Stimulated activated CD8-positive, alpha-beta memory T cell treated with anti-CD3 and anti-CD28 coated beads, Interleukin-7, amount 100 ng/mL, for 24 hours (primary cell): ENCODE measurements around the gene CAP1.
"Not testable (repeated sequence)": the region's sequence is repeated elsewhere in the genome, so short reads cannot be mapped to it uniquely, and the experiment has no call there.

Experiments used
- DNase-seq: peaks from one replicate; pipeline ENCODE4 v3.0.0-alpha.2; 2020; ENCODE audit warnings: low read depth

CAP1 gene, protein sequence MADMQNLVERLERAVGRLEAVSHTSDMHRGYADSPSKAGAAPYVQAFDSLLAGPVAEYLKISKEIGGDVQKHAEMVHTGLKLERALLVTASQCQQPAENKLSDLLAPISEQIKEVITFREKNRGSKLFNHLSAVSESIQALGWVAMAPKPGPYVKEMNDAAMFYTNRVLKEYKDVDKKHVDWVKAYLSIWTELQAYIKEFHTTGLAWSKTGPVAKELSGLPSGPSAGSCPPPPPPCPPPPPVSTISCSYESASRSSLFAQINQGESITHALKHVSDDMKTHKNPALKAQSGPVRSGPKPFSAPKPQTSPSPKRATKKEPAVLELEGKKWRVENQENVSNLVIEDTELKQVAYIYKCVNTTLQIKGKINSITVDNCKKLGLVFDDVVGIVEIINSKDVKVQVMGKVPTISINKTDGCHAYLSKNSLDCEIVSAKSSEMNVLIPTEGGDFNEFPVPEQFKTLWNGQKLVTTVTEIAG

DNA sequence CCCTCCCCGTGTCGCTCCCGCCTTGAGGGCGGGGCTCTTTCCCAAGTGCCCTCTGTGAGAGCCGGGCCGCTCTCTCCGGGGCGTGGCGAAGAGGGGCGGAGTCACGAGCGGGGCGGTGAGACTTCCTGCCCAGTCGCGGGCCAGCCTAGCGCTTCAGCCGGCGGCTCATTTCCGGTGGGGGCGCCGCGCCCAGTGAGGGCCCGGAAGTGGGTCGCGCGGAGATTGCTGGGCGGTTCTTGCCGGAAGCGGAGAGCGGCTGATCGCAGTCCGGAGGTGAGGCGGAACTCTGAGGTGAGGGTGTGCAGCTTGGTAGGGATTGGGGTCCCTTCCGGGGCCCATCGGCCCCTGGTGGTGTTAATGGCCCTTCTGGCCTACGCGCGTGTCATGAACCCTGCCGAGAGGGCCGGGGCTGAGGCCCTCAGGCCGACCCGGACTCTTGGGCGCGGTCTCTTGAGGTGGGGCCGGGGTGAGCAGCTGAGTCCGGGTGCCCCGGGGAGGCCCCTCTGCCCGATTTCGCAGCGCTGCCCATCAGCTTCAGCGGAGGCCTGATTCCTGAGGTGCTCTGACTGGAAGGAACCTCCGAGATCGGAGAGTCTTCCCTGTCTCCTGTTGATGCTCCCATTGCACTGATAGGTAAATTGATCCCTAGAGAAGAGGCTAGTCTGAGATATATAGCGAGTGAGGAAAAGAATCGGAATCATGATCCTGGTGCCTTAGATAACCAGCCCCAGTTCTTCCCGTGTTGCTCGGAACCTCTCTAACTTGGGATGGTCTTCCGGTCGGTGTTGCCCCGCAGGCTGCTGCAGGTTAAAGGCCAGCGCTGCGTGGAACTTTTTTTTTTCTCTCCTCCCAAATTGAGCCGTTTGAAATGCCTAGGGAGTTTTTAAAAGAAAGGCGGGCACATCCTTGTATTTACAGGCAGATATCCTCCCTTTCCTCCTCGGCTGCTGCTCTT lies at the start of gene CAP1:
Gene CAP1 (plus strand): TSS at position 219 of the 955 bp plus-strand sequence. CDS start 18,618 bp downstream, outside the sequence.
- DNase-seq = peak; percentile 99

DNA sequence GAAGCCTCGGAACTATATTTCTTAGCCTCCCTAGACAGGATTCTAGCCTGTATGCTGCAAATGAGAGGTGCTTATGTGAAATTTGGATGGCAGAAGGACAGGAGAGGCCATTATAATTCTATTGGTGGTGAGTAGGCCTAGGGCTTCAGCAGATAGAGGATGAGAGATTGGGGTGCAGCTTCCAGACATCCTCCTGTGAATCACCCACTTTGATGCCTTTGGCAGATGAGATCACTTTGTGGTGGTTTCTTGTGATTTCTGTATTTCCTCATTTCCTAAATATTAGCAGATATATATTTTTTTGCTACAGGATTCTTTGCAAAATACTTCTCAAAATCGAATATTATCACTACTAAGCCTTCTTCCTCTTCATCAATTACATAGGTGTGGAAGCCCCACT lies 48.3 kb upstream of the CAP1 start:
- no peak for DNase-seq

DNA sequence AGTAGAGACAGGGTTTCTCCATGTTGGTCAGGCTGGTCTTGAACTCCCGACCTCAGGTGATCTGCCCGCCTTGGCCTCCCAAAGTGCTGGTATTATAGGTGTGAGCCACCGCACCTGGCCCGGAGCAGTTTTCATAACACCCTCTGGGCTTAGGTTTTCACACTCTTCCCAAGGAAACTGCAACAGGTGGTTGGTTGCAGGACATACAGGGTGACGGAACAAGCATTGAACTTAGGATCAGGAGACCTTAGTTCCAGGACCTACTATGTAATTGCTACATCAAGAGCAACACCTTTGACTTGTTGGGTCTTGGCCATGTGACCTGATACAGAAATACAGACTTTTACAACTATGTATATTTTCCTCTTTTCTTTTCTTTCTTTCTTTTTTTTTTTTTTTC lies 47.6 kb upstream of the CAP1 start:
- DNase-seq = no peak

DNA sequence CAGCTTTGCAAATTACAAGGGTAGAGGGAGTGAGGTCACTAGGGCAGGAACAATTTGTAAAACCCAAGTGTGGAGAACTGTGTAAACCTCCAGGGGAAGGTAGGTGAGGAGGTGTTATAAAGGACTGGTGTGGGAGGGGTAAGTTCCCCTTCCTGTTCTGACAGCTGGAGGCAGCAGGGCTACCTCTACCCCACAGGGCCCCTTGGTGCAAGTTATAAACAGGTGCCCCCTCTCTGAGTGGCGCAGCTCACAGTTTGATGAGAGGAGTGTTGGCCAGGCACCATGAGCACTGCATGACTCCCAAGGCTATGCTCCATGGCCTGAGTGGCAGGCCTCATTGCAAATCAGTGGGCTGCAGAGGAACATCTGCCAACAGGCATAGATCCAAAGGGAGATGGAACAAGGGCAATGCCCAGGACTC lies 44.5 kb upstream of the CAP1 start:
- DNase-seq = no peak

DNA sequence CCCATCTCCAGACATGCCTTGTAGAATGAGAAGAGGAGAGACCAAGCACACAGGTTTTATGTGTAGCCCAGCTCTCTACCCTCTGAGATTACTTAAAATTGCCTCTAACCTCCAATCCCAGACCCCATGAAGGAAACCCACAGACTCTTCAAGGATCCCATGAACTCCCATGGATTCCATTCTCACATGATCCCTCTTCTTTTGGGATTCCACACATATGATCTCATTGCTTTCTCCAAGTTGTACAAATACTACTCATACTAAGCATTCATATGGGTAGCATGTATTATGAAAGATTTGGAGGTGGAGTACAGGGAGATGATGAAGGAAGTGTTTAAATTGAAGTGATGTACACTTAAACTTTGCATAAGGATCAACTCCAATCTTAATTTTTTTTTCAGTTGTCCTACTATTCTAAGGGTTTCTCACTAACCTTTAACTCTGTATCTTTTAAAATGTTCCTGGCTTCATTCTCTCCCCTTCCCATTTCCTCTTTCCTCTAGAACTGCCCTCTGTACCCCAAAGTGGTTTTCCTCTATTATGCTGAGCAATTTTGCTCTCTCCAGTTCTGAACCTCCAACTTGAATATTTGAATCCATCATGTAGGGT lies 44.0 kb upstream of the CAP1 start:
- DNase-seq = no peak

- no peak for DNase-seq
Observed at GRCh38 chr1:40001456-40001855, 39.1 kb upstream of the CAP1 start.

GRCh38 chr1:40003156-40004093 lies 37.1 kb upstream of the CAP1 start:
- no peak for DNase-seq

GRCh38 chr1:40004857-40005256 lies 35.7 kb upstream of the CAP1 start:
- no peak for DNase-seq

DNA sequence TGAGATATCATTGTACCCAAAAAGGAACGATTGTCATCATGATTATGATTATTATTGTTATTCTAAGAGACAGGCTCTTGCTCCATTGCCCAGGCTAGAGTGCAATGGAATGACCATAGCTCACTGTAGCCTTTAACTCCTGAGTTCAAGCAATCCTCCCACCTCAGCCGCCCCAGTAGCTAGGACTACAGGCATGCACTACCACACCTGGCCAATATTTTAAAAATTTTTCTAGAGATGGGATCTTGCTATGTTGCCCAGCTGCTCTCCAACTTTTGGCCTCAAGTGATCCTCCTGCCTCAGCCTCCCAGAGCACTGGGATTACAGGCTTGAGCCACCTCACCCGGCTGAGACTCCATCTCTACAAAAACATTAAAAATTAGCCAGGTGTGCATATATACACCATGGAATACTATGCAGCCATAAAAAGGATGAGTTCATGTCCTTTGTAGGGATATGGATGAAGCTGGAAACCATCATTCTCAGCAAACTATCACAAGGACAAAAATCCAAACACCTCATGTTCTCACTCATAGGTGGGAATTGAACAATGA lies 33.0 kb upstream of the CAP1 start:
- not testable (repeated sequence) for DNase-seq

DNA sequence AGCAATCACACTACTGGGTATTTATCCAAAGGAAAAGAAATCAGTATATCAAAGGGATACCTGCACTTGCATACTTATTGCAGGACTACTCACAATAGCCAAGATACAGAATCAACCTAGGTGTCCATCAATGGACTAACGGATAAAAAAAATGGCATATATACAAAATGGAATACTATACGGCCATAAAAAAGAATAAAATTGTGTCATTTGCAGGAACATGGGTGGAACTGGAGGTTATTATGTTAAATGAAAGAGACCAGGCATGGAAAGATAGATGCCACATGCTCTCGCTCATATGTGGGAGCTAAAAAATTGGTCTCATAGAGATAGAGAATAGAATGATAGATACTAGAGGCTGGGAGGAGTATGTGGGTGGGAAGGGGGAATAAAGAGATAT lies 29.3 kb upstream of the CAP1 start:
- no peak for DNase-seq

DNA sequence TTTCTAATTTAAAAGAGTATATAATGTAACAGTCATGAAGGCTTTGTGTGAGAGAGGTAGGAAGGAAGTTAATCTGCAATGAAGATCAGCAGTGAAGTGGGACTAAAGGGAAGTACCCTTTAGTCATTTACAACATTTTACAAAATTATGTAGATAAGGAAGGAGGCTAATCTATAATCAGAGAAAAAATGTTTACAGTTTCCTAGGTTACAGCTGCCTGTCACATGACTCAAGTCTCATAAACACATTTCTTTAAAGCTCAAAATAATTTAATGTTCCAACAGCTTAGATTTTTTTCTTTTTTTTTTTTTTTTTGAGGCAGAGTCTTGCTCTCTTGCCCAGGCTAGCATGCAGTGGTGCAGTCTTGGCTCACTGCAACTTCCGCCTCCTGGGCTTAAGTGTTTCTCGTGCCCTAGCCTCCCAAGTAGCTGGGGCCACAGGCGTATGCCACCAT lies 26.2 kb upstream of the CAP1 start:
- no peak for DNase-seq

GRCh38 chr1:40014812-40015594 lies 25.5 kb upstream of the CAP1 start:
- no peak for DNase-seq

GRCh38 chr1:40017951-40018575 lies 22.5 kb upstream of the CAP1 start:
- DNase-seq = no peak

DNA sequence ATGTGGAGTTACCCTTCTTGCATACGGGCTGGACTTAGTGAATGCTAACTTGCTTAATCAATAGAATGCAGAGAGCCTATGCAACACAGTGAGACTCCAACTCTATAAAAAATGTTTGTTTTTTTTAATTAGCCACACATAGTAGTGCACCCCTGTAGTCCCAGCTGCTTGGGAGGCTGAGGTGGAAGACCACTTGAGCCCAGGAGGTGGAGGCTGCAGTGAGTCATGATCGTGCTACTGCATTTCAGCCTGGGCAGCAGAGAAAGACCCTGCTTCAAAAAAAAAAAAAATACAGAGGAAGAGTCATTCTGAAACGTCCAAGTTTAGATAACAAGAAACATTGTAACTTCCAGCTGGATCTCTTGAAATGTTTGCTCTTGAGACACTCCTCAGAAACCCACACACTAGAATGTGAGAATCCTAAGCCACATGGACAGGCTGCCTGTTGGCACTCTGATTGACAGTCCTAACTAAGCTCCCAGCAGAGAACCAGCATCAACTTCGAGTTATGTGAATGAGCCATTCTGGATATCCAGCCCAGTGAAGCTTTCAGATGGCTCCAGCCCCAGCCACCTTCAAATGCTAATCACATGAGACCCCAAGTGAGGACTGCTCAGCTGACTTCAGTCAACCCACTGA lies 20.0 kb upstream of the CAP1 start:
- DNase-seq = no peak

DNA sequence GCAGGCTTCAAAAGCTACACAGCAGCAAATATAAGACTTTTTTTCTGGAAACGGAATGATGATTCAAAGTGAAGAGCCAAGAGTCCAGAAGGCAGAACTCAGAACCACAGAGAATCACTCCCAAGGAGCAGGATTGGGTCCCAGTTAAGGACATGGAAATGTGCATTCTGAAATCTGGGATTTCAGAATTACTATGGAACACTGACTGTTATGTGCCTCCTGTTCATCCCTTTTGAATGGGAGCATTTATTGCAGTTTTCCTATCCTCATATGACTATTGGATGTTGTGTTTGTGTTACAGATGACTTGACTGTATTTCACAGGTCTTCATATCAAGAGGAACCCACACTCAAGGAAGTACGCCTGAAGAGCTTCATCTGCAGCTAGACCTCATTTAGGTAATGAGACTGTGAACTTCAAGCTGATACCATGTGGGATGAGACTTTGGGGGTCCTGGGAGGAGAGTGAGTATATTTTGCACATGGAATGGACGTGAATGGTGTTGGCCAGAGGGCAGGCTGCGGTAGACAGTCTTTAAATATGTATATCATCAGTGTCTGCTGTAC lies 17.1 kb upstream of the CAP1 start:
- no peak for DNase-seq

GRCh38 chr1:40024671-40025070 lies 15.9 kb upstream of the CAP1 start:
- DNase-seq = no peak

GRCh38 chr1:40027647-40028046 lies 12.9 kb upstream of the CAP1 start:
- DNase-seq = no peak

- no peak for DNase-seq
Observed at GRCh38 chr1:40029608-40030007, 10.9 kb upstream of the CAP1 start.
